Measurements from ENCODE around the gene TARS3.
"Not testable (repeated sequence)": the region's sequence is repeated elsewhere in the genome, so short reads cannot be mapped to it uniquely, and the experiment has no call there.

Gene TARS3

GRCh38 chr15:101723874-101724674 is at the start of gene TARS3:
Gene TARS3, minus strand, starts transcription at chr15:101724473. Its CDS starts 86 bp downstream, at chr15:101724387.
- peak; percentile 88 to 99 (median 94) for DNase-seq

GRCh38 chr15:101773496-101774100 is 49.3 kb upstream of the TARS3 start:
- no peak for DNase-seq

DNA sequence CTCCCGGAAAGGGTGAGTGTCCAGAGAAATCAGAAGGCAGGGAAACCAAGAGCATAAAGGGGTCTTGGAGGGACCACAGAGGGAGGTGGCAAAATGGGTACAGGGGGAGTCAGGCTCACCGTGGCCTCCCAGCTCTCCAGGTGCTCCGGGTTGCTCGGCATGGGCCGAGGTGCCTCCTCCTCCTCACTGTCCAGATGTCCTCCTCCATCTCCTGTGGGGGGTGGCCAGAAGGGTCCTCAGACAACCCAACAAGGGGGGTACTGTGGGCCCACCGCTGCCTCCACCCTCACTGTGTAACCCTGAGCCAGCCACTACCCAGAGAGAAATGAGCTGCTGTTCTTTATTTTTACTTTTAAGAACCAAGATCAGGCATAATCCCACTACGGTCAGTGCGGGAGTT is 48.6 kb upstream of the TARS3 start:
- no peak for DNase-seq

GRCh38 chr15:101767083-101767640 is 42.9 kb upstream of the TARS3 start:
- DNase-seq = not testable (repeated sequence)

- DNase-seq = no peak
Measured at GRCh38 chr15:101765772-101766456, 41.6 kb upstream of the TARS3 start.

- DNase-seq = not testable (repeated sequence)
Measured at GRCh38 chr15:101765340-101765671, 41.0 kb upstream of the TARS3 start.

GRCh38 chr15:101764669-101765339 is 40.5 kb upstream of the TARS3 start:
- not testable (repeated sequence) for DNase-seq

DNA sequence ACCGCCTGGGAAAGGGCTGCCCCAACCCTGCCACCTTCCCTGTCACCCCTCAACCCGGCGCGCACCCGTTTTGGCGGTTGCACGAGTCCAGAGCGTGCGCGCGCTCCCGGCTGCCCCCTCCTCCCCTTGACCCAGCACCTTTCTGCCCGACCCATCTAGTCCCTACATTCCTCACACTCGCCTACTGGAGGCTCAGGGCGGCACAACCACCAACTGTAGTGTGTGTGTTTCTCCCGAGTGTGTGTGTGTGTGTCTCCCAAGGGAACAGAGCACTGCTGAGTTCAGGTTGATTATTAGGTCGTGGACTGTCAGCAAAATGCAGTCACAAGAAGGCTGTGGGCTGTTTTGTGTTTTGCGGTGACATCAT is 22.4 kb upstream of the TARS3 start:
- DNase-seq = not testable (repeated sequence)

GRCh38 chr15:101734837-101735236 is 10.6 kb upstream of the TARS3 start:
- DNase-seq = not testable (repeated sequence)

DNA sequence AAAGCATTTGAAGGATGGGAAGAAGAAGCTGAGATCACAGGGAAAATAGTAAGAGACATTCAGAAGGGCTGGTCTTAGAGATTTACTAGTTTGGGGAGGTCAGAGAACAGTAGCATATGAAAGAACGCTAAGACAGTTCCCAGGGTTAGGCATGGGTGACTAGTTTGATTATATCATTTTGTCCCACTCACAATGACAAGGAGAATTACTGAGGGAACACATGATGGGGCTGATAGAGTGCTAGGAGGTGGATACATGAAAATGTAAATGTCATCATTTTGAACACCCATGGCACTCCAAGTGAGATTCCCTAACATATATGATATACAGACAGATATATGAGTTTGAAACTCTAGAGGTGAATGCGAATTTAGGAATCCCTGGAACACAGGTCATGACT is 9.3 kb upstream of the TARS3 start:
- no peak for DNase-seq

GRCh38 chr15:101732772-101733171 is 8.5 kb upstream of the TARS3 start:
- DNase-seq = no peak

DNA sequence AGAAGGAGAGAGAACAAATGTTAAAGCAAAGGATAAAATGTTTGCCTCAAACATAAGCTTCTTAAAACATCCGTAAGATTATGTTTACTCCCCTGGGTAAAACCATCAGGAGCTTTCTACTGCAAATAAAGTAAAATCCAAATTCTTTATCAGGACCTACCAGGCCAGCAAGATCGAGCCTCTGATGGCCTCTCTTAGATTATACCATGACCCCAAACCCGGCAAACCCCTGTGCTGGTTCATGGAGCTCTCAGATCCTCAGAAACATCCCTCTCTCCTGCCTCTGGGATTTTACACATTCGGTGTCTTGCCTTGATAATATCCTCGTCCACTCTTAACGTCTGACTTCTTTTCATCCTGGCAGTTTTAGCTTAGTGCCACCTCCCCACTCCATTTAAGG is 7.5 kb upstream of the TARS3 start:
- DNase-seq = no peak

DNA sequence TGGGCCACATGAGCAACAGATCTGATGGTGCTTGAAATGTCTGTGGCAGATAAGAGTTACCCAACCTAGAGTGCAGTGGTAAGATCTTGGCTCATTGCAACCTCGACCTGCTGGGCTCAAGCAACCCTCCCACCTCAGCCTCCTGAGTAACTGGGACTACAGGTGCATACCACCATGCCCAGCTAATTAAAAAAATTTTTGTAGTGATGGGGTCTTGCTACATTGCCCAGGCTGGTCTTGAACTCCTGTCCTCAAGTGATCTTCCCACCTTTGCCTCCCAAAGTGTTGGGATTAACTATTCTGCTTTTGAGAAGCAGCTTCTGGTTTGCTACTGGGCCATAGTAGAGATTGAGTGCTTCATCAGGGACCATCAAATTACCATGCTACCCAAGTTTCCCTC is 2.9 kb upstream of the TARS3 start:
- no peak for DNase-seq

GRCh38 chr15:101725073-101725472 is 800 bp upstream of the TARS3 start:
- DNase-seq = no peak

DNA sequence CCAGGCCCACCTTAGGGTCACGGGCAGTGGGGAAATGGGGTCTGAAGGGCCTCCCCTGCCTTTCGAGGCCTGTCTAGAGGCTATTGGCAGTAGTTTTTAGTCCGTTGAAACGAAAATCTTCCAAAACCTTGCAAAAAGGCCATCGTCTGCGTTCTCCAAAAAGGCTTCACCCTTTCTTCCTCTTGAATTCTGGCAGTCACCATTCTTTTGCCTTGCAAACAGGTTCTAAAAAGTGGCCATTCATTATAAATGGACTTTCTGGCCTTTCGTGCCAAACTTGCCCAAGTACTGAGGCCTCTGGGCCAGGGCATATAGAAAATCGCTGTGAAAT is 367 bp upstream of the TARS3 start:
- DNase-seq = no peak

DNA sequence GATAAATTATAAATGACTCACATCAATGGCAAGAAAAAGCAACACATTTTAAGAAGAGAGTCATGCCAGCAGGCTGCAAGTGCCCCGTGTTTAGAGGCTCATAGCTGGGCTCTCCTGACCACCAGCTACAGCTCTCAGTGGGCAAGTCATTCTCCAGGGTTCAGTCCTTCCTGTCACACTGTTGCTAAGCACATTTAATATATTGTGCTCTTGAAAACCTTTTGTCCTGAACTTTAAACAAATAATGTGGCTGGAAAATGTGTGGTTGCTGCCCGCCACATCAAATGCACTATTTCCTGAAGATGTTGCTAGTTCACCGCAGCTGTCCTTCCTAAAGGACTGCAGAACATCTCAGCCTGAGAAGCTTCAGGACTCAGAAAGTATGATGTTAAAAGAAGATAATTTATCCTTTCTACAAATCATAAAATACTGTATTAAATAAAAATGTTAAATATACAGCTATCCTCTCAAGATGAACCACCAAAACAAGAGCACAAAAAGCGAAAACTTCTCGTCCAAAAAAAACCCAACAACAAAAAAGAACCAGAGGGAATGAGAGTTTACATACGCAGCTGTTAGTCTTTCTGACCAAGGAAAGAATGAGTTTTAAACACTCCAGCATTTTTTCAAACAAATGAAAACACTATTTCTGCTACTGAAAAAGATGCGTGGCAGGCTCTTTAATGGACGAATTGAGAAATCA is 951 bp downstream of the TARS3 start:
- DNase-seq = no peak

DNA sequence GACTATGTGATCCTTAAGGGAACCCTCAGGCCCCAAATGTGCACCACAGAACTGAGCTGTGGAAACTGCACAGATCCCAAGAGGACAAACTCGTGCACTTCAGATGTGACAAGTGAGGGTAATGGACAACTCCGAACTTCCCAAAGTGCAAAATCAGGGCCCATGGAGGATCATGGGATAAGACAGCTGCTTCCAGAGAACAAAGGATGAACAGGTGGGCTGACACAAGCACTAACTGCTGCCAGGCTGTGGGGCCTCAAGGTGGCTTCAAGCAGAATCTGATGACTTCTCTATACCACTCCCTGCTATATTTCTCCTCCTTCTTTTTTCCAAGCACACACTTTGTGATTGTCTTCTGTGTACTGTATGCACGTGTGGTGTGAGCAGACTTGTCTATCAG is 5.4 kb downstream of the TARS3 start:
- no peak for DNase-seq

DNA sequence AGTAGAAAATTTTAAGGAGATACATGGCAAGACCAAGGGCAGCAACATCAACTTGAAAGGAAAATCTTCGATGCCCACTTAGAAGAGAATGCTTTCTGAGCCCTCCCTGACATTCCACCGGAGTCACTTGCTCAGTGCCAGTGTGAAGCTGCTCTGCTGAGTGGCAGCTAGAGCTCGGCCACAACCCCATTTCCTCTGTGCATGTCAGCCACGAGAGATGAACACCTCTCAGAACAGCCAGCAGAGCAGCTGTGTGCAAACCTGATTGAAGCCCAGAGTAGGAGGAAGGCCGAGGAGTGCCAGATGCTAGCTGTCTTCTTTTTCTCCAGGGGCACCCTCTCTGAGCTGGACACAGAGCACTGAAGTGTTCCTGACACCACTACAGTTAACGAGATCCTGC is 12.2 kb downstream of the TARS3 start:
- no peak for DNase-seq

DNA sequence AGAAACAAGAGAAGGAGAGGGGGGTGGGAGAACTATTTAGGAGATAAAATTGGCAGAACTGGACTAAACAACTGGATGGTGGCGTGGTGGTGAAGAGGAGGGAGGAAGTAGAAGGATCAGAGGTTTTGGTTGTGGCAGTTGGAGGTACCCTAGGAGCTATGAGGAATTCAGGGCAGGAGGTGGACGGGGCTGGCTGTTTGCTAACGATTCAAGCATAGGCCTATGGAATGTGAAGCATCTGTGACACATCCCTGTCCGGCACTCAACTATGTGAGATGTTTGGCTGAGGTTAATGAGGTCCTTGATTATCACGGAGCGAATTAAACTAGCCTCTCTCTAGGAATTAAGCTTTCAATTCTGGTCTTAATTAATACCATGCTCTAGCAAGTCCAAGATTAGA is 13.5 kb downstream of the TARS3 start:
- DNase-seq = no peak

DNA sequence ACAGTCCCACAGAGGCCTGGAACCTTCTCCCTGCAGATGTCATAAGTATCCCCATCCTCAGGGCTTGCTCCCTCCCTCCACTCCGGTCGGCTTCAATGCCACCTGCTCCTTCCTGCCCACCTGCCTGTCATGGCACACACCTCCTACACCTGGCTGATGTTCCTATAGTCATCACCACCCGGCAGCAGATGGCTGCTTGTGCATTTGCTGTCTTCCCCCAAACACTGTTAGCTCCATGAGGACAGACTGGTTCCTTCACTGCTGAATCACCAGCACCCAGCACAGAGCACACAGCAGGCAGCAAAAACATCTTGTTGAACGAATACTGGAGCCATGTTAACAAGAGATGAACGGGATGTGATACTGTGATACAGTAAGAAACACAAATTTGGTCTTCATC is 14.8 kb downstream of the TARS3 start:
- DNase-seq = no peak

DNA sequence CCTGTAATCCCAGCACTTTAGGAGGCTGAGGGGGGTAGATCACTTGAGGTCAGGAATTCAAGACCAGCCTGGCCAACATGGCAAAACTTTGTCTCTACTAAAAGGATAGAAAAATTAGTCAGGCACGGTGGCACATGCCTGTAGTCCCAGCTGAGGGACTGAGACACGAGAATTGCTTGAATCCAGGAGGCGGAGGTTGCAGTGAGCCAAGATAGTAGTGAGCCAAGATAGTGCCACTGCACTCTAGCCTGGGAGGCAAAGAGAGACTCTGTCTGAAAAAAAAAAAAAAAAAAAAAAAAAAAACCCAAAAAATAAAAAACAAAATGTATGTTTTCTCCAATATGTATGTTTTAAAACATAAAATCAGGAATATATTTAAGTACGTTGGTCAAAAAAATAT is 16.3 kb downstream of the TARS3 start:
- no peak for DNase-seq

- no peak for DNase-seq
Measured at GRCh38 chr15:101702077-101702476, 22.2 kb downstream of the TARS3 start.

- no peak for DNase-seq
Measured at GRCh38 chr15:101698314-101698713, 26.0 kb downstream of the TARS3 start.
